Lung (tissue), 12 donors: Measurements from ENCODE around the gene MYO16. TPM values are rescaled to one million over a fixed set of nuclear protein-coding genes. Genes with fewer than 3 reads are reported as not detected.

Source experiments
- ATAC-seq: fragments of 200-7000 bp; cut with Tn5 transposase; one replicate; pipeline ENCODE4 v1.9.1; 2020; ENCODE audit warnings: moderate number of reproducible peaks; ENCODE audit not compliant: insufficient read depth, low FRiP score
- DNase-seq, 3 donors: peaks; one replicate each; pipeline ENCODE4 v3.0.0-alpha.2; 2013 to 2017
- H3K27ac ChIP-seq, 2 donors: one replicate each; pipeline ENCODE4 v1.5.1; 2013; ENCODE audit warnings: mild to moderate bottlenecking in 2 of 2, moderate library complexity in 2 of 2, control low read depth in 1 of 2, inconsistent platforms in 1 of 2, low read depth in 1 of 2, low read length in 1 of 2
- H3K27me3 ChIP-seq, 3 donors: one replicate each; pipeline ENCODE4 v1.5.1; 2013; ENCODE audit warnings: low read length in 2 of 3; ENCODE audit not compliant: control insufficient read depth in 3 of 3, insufficient read depth in 3 of 3
- H3K36me3 ChIP-seq, 4 donors: one replicate each; pipeline ENCODE4 v1.5.1; 2013; ENCODE audit warnings: low read length in 4 of 4, mild to moderate bottlenecking in 1 of 4, moderate library complexity in 1 of 4; ENCODE audit not compliant: control insufficient read depth in 4 of 4, insufficient read depth in 4 of 4
- H3K4me1 ChIP-seq, 5 donors: one replicate each; pipeline ENCODE4 v1.5.1; 2013; ENCODE audit warnings: low read length in 5 of 5, mild to moderate bottlenecking in 2 of 5, moderate library complexity in 1 of 5; ENCODE audit not compliant: control insufficient read depth in 5 of 5, insufficient read depth in 5 of 5
- H3K4me3 ChIP-seq: one replicate; pipeline ENCODE4 v1.5.1; 2013; ENCODE audit warnings: mild to moderate bottlenecking, control low read depth, moderate library complexity
- H3K9ac ChIP-seq, 2 donors: one replicate each; pipeline ENCODE4 v1.5.1; 2013; ENCODE audit warnings: low read length in 2 of 2, control low read depth in 1 of 2; ENCODE audit not compliant: insufficient read depth in 1 of 2
- H3K9me3 ChIP-seq, 4 donors: one replicate each; pipeline ENCODE4 v1.5.1; 2013; ENCODE audit warnings: low read length in 3 of 4, mild to moderate bottlenecking in 1 of 4, moderate library complexity in 1 of 4; ENCODE audit not compliant: control insufficient read depth in 4 of 4, insufficient read depth in 3 of 4
- WGBS, 2 donors: extraction: QIAGEN DNeasy Blood & Tissue Kit; methylation state at CpG; one replicate each; pipeline ENCODE4 v1.1.7; 2013; 5-methylcytosine and 5-hydroxymethylcytosine counted together
- polyA plus RNA-seq, 2 donors: library from polyadenylated mRNA; stranded (reverse); fragments of 200-250 nt; gene quantifications; one replicate each; pipeline ENCODE4 v1.2.1, GENCODE V29; 2013
- total RNA-seq, 2 donors: library from RNA; depleted of rRNA in 1 of 2; stranded (reverse); fragments of >200 nt in 1 of 2; gene quantifications; one replicate each; pipeline ENCODE4 v1.2.1, GENCODE V29; 2014 to 2021
- TF ChIP-seq, protein P1 (sequence below): IDR thresholded peaks from 2 replicates; pipeline ENCODE4 v1.5.1; 2012; ENCODE audit warnings: mild to moderate bottlenecking; ENCODE audit errors: control extremely low read depth, extremely low read depth
- donor health status: control.
- donor health status: control.
- donor health status: Bipolar disorder and iron deficiency.
- donor health status: healthy.
- donor health status: DM: yes; HTN: yes; CAD: no.

MYO16 gene
- total and polyA plus RNA-seq, 4 donors: 0.12 to 13.8 (median 0.88) TPM

- Histone ChIP-seq H3K9me3 (no peaks in the 10 kb centered on the region), H3K9ac (no peak overlapping the region), H3K4me3 (no peak overlapping the region), H3K36me3 (no peaks in the 10 kb centered on the region), H3K27me3 (no peaks in the 10 kb centered on the region), H3K4me1 (peaks cover 0 to 5% (median 0%) of the 10 kb centered on the region in 5 donors), H3K27ac (no peak overlapping the region)
- TF ChIP-seq, protein P1, sequence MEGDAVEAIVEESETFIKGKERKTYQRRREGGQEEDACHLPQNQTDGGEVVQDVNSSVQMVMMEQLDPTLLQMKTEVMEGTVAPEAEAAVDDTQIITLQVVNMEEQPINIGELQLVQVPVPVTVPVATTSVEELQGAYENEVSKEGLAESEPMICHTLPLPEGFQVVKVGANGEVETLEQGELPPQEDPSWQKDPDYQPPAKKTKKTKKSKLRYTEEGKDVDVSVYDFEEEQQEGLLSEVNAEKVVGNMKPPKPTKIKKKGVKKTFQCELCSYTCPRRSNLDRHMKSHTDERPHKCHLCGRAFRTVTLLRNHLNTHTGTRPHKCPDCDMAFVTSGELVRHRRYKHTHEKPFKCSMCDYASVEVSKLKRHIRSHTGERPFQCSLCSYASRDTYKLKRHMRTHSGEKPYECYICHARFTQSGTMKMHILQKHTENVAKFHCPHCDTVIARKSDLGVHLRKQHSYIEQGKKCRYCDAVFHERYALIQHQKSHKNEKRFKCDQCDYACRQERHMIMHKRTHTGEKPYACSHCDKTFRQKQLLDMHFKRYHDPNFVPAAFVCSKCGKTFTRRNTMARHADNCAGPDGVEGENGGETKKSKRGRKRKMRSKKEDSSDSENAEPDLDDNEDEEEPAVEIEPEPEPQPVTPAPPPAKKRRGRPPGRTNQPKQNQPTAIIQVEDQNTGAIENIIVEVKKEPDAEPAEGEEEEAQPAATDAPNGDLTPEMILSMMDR: no peak
- ATAC-seq (no peak), DNase-seq (no peak)
- WGBS, 2 donors: 48 to 51% methylated on average over 4 of the region's 4 CpGs
These were observed 315.3 kb downstream of the MYO16 start for GRCh38 chr13:108944760-108945159.

- ATAC-seq: no peak
- H3K4me1 ChIP-seq: peaks cover 0 to 5% (median 0%) of the 10 kb centered on the region in 5 donors
- H3K9ac ChIP-seq: no peak overlapping the region
- H3K9me3 ChIP-seq: no peaks in the 10 kb centered on the region
- TF ChIP-seq, protein P1: no peak
- 71 to 84% methylated on average over 8 of the region's 8 CpGs for WGBS, 2 donors
- DNase-seq: peak in 2 of 3 donors; percentile 11 to 29
- no peak overlapping the region for H3K4me3 ChIP-seq
- no peaks in the 10 kb centered on the region for H3K36me3 ChIP-seq
- peak overlapping the region in 1 of 2 donors; percentile 53 for H3K27ac ChIP-seq
- no peaks in the 10 kb centered on the region for H3K27me3 ChIP-seq
These were observed 318.2 kb downstream of the MYO16 start for GRCh38 chr13:108947551-108948030.

- peaks cover 0 to 5% (median 0%) of the 10 kb centered on the region in 5 donors for H3K4me1 ChIP-seq
- TF ChIP-seq, protein P1: no peak
- DNase-seq (no peak), ATAC-seq (no peak)
- no peak overlapping the region for H3K27ac ChIP-seq
- no peaks in the 10 kb centered on the region for H3K36me3 ChIP-seq
- H3K4me3 ChIP-seq: no peak overlapping the region
- H3K9me3 ChIP-seq: no peaks in the 10 kb centered on the region
- WGBS, 2 donors: 86 to 95% methylated on average over 7 of the region's 7 CpGs
- H3K27me3 ChIP-seq: no peaks in the 10 kb centered on the region
- no peak overlapping the region for H3K9ac ChIP-seq
These were observed 318.9 kb downstream of the MYO16 start for GRCh38 chr13:108948251-108948671.

GRCh38 chr13:108950333-108951010 lies 321.1 kb downstream of the MYO16 start:
- TF ChIP-seq, protein P1: no peak
- Histone ChIP-seq H3K4me1 (peaks cover 0 to 5% (median 0%) of the 10 kb centered on the region in 5 donors), H3K27ac (no peak overlapping the region), H3K36me3 (no peaks in the 10 kb centered on the region), H3K4me3 (no peak overlapping the region), H3K27me3 (no peaks in the 10 kb centered on the region), H3K9ac (no peak overlapping the region), H3K9me3 (no peaks in the 10 kb centered on the region)
- WGBS, 2 donors: 70 to 87% methylated on average over 8 of the region's 8 CpGs
- no peak for ATAC-seq
- no peak for DNase-seq
